H1 (cell line): Measurements from ENCODE around the gene ZNF839. TPM values are rescaled to one million over a fixed set of nuclear protein-coding genes. Genes with fewer than 3 reads are reported as not detected.

ENCODE experiments used
- CTCF ChIA-PET: fragments of 300-600 bp; sonication (Branson Sonifier 250); formaldehyde crosslinking; loops from one replicate; lab custom pipeline; 2021; ENCODE audit not compliant: partially characterized antibody; lab: Charles Lee
- POLR2A ChIA-PET: fragments of 300-600 bp; sonication (Branson Sonifier 250); formaldehyde crosslinking; loops from one replicate; lab custom pipeline; 2021; ENCODE audit warnings: inconsistent platforms; ENCODE audit not compliant: partially characterized antibody; lab: Charles Lee
- DNase-seq, 2 experiments: peaks; one replicate each; pipeline versions ENCODE4 v3.0.0 to v3.0.0-alpha.2; 2010 to 2022; ENCODE audit warnings: low spot score in 2 of 2, low read depth in 1 of 2, mixed read lengths in 1 of 2
- FAIRE-seq: peaks from 2 replicates; lab custom pipeline; 2011; peaks lifted over from hg19 to GRCh38; lab: Jason Lieb, UNC
- H2AFZ ChIP-seq: 2 replicates; pipeline ENCODE4 v1.8.1; 2012; ENCODE audit warnings: low read length, inconsistent platforms
- H2AK5ac ChIP-seq: 2 replicates; pipeline ENCODE4 v1.6.1; 2013; ENCODE audit warnings: low read depth, low read length
- H2BK120ac ChIP-seq: replicated peaks from 2 replicates; pipeline ENCODE3; 2013; ENCODE audit warnings: low read depth, low read length, inconsistent platforms
- H2BK12ac ChIP-seq: 2 replicates; pipeline ENCODE4 v1.6.1; 2013; ENCODE audit warnings: low read depth, low read length
- H2BK15ac ChIP-seq: 2 replicates; pipeline ENCODE4 v1.6.1; 2013; ENCODE audit warnings: low read length
- H2BK20ac ChIP-seq: 2 replicates; pipeline ENCODE4 v1.6.1; 2013; ENCODE audit warnings: low read length
- H2BK5ac ChIP-seq: 2 replicates; pipeline ENCODE4 v1.6.1; 2013; ENCODE audit warnings: low read depth, low read length
- H3K14ac ChIP-seq: 2 replicates; pipeline ENCODE4 v1.6.1; 2013; ENCODE audit warnings: inconsistent platforms; ENCODE audit not compliant: insufficient read length
- H3K18ac ChIP-seq: 2 replicates; pipeline ENCODE4 v1.6.1; 2013; ENCODE audit warnings: low read length; ENCODE audit errors: extremely low read depth
- H3K23ac ChIP-seq: 2 replicates; pipeline ENCODE4 v1.6.1; 2013; ENCODE audit warnings: inconsistent platforms; ENCODE audit not compliant: insufficient read length
- H3K23me2 ChIP-seq: 2 replicates; pipeline ENCODE4 v1.6.1; 2013; ENCODE audit warnings: low read depth, low read length
- H3K27ac ChIP-seq: 2 replicates; pipeline ENCODE4 v1.6.1; 2011; ENCODE audit warnings: low read depth, low read length, inconsistent platforms
- H3K27me3 ChIP-seq, 4 experiments: replicated peaks in 1 of 4; 1 replicate in 1 of 4; 2 replicates in 3 of 4; pipeline versions ENCODE4 v1.6.1 to v1.8.1; 2011 to 2013; ENCODE audit warnings: low read length in 3 of 4, mild to moderate bottlenecking in 3 of 4, inconsistent platforms in 2 of 4, mixed read lengths in 2 of 4, moderate library complexity in 1 of 4; ENCODE audit not compliant: control insufficient read depth in 3 of 4, insufficient read depth in 3 of 4; ENCODE audit errors: extremely low read depth in 1 of 4
- H3K36me3 ChIP-seq, 4 experiments: 2 replicates each; pipeline versions ENCODE4 v1.6.1 to v1.8.1; 2011 to 2013; ENCODE audit warnings: mild to moderate bottlenecking in 4 of 4, low read length in 3 of 4, moderate library complexity in 2 of 4, control low read depth in 1 of 4, inconsistent platforms in 1 of 4; ENCODE audit not compliant: insufficient read depth in 4 of 4, control insufficient read depth in 2 of 4
- H3K4ac ChIP-seq: replicated peaks from 2 replicates; pipeline ENCODE3; 2013; ENCODE audit warnings: low read length, low read depth, mixed read lengths, inconsistent platforms; ENCODE audit not compliant: insufficient read length
- H3K4me1 ChIP-seq, 4 experiments: replicated peaks in 1 of 4; 1 replicate in 1 of 4; 2 replicates in 3 of 4; pipeline versions ENCODE4 v1.6.1 to v1.8.1; 2011 to 2013; ENCODE audit warnings: low read length in 3 of 4, inconsistent platforms in 2 of 4, mixed read lengths in 1 of 4; ENCODE audit not compliant: insufficient read depth in 4 of 4, control insufficient read depth in 3 of 4
- H3K4me2 ChIP-seq, 2 experiments: 2 replicates each; pipeline versions ENCODE4 v1.6.1 to v1.8.1; 2011 to 2013; ENCODE audit warnings: low read depth in 2 of 2, low read length in 2 of 2, control low read depth in 1 of 2, inconsistent platforms in 1 of 2, mild to moderate bottlenecking in 1 of 2; ENCODE audit not compliant: insufficient read depth in 1 of 2
- H3K4me3 ChIP-seq, 4 experiments: fragments of 200-600, 300-600 bp in 1 of 4; sonication (generic), shearing (Covaris generic), sonication (Bioruptor Twin) in 1 of 4; 2 replicates each; pipeline versions ENCODE4 v1.5.1 to v1.8.1; 2011 to 2016; ENCODE audit warnings: low read length in 4 of 4, low read depth in 3 of 4, control low read depth in 2 of 4, inconsistent platforms in 2 of 4, mild to moderate bottlenecking in 2 of 4, mixed read lengths in 1 of 4, moderate library complexity in 1 of 4; ENCODE audit not compliant: insufficient read depth in 2 of 4; ENCODE audit errors: extremely low read depth in 1 of 4
- H3K56ac ChIP-seq: replicated peaks from 2 replicates; pipeline ENCODE3; 2013; ENCODE audit warnings: low read depth, mild to moderate bottlenecking, mixed read lengths, low read length, inconsistent platforms; ENCODE audit not compliant: insufficient read length
- H3K79me1 ChIP-seq: 2 replicates; pipeline ENCODE4 v1.6.1; 2013; ENCODE audit warnings: low read depth, low read length, control low read depth
- H3K79me2 ChIP-seq, 2 experiments: 2 replicates each; pipeline versions ENCODE4 v1.6.1 to v1.8.1; 2012 to 2013; ENCODE audit warnings: low read length in 2 of 2, mild to moderate bottlenecking in 2 of 2, inconsistent platforms in 1 of 2; ENCODE audit not compliant: insufficient read depth in 2 of 2, control insufficient read depth in 1 of 2
- H3K9ac ChIP-seq, 4 experiments: replicated peaks in 1 of 4; 1 replicate in 1 of 4; 2 replicates in 3 of 4; pipeline versions ENCODE4 v1.6.1 to v1.8.1; 2011 to 2013; ENCODE audit warnings: low read depth in 3 of 4, low read length in 3 of 4, control low read depth in 2 of 4, mild to moderate bottlenecking in 2 of 4, moderate library complexity in 2 of 4, inconsistent platforms in 1 of 4; ENCODE audit errors: extremely low read depth in 1 of 4
- H3K9me3 ChIP-seq, 2 experiments: 2 replicates each; pipeline versions ENCODE4 v1.6.1 to v1.8.1; 2012 to 2013; ENCODE audit warnings: mild to moderate bottlenecking in 2 of 2, moderate library complexity in 2 of 2, control low read depth in 1 of 2, inconsistent platforms in 1 of 2, low read depth in 1 of 2, low read length in 1 of 2, mixed read lengths in 1 of 2; ENCODE audit not compliant: insufficient read depth in 2 of 2
- H4K20me1 ChIP-seq, 2 experiments: replicated peaks in 1 of 2; 2 replicates each; pipeline versions ENCODE3 to v1.8.1; 2011 to 2013; ENCODE audit warnings: inconsistent platforms in 2 of 2, low read length in 2 of 2, mild to moderate bottlenecking in 1 of 2; ENCODE audit not compliant: insufficient read depth in 2 of 2, control insufficient read depth in 1 of 2
- H4K5ac ChIP-seq: 2 replicates; pipeline ENCODE4 v1.6.1; 2013; ENCODE audit warnings: low read length, low read depth, mixed read lengths, inconsistent platforms; ENCODE audit not compliant: insufficient read length
- H4K8ac ChIP-seq: 2 replicates; pipeline ENCODE4 v1.8.0; 2013; ENCODE audit warnings: mild to moderate bottlenecking, moderate library complexity, low read length, inconsistent platforms; ENCODE audit not compliant: insufficient read depth; ENCODE audit errors: extremely low read depth
- H4K91ac ChIP-seq: replicated peaks from 2 replicates; pipeline ENCODE3; 2013; ENCODE audit warnings: low read length, mixed read lengths, inconsistent platforms; ENCODE audit not compliant: insufficient read length
- ASH2L ChIP-seq: fragments of 200-600, 300-600 bp; sonication (generic); IDR thresholded peaks from one replicate; pipeline ENCODE4 v1.7.1; 2017; ENCODE audit warnings: low read length
- CBX5 ChIP-seq: fragments of 300-800, 300-1000 bp; sonication (generic); IDR thresholded peaks from 2 replicates; pipeline ENCODE4 v1.7.1; 2016; ENCODE audit warnings: antibody characterized with exemption, low read length, low read depth
- GABPA ChIP-seq: IDR thresholded peaks from 2 replicates; pipeline ENCODE4 v1.6.1; 2011; ENCODE audit warnings: mild to moderate bottlenecking, low read length, moderate library complexity, borderline replicate concordance; ENCODE audit not compliant: insufficient read depth
- HDAC6 ChIP-seq: IDR thresholded peaks from one replicate; pipeline ENCODE4 v1.7.1; 2012; ENCODE audit warnings: low read depth, mild to moderate bottlenecking, inconsistent platforms, low read length, moderate library complexity
- NANOG ChIP-seq: IDR thresholded peaks from 2 replicates; pipeline ENCODE4 v1.6.1; 2011; ENCODE audit warnings: low read length, low read depth, mild to moderate bottlenecking, inconsistent platforms; ENCODE audit not compliant: insufficient read depth, poor library complexity, severe bottlenecking
- PHF8 ChIP-seq: fragments of 200-600 bp; sonication (generic); conservative IDR thresholded peaks from 2 replicates; pipeline ENCODE4 v1.7.1; 2012; ENCODE audit warnings: low read depth, mild to moderate bottlenecking, inconsistent platforms, low read length, moderate library complexity
- POU5F1 ChIP-seq: IDR thresholded peaks from 2 replicates; pipeline ENCODE4 v1.6.1; 2011; ENCODE audit warnings: low read depth, mild to moderate bottlenecking, low read length, moderate library complexity
- RNF2 ChIP-seq: fragments of 200-900, 300-1000 bp; sonication (generic); IDR thresholded peaks from 2 replicates; pipeline ENCODE4 v1.7.1; 2016; ENCODE audit warnings: borderline replicate concordance, low read depth, mild to moderate bottlenecking, antibody characterized with exemption, low read length; ENCODE audit not compliant: poor library complexity, severe bottlenecking; ENCODE audit errors: missing control alignments
- RXRA ChIP-seq: IDR thresholded peaks from 2 replicates; pipeline ENCODE4 v1.6.1; 2011; ENCODE audit warnings: low read depth, mild to moderate bottlenecking, low read length, moderate library complexity; ENCODE audit not compliant: insufficient read depth
- SIN3A ChIP-seq, 2 experiments: IDR thresholded peaks in 1 of 2; conservative IDR thresholded peaks in 1 of 2; 2 replicates each; pipeline ENCODE4 v1.6.1; 2011 to 2012; ENCODE audit warnings: low read length in 2 of 2, improper control_type of control experiment in 1 of 2, low read depth in 1 of 2, mild to moderate bottlenecking in 1 of 2
- SRF ChIP-seq: IDR thresholded peaks from 2 replicates; pipeline ENCODE4 v1.6.1; 2011; ENCODE audit warnings: mild to moderate bottlenecking, low read depth, low read length, moderate library complexity
- TBP ChIP-seq: IDR thresholded peaks from 2 replicates; pipeline ENCODE4 v1.6.1; 2011; ENCODE audit warnings: low read depth, low read length, improper control_type of control experiment
- TEAD4 ChIP-seq: IDR thresholded peaks from 2 replicates; pipeline ENCODE4 v1.6.1; 2012; ENCODE audit warnings: low read depth, low read length, inconsistent platforms, mixed read lengths
- WGBS, 2 experiments: shearing (Covaris generic) in 1 of 2; methylation state at CpG; one replicate each; pipeline versions ENCODE4 v1.1.6 to v1.1.7; 2013 to 2015; ENCODE audit warnings: low lambda C conversion rate in 2 of 2, mixed read lengths in 2 of 2, inconsistent platforms in 1 of 2, low coverage in 1 of 2, missing lambda C conversion rate in 1 of 2; ENCODE audit not compliant: insufficient replicate concordance in 2 of 2, insufficient coverage in 1 of 2, insufficient read length in 1 of 2; ENCODE audit errors: extremely low coverage in 1 of 2, missing lambda C conversion rate in 1 of 2; 5-methylcytosine and 5-hydroxymethylcytosine counted together
- polyA plus RNA-seq, 7 experiments: library from polyadenylated mRNA; depleted of rRNA in 3 of 7; stranded (reverse) in 5 of 7; unstranded in 2 of 7; fragments of >200 nt in 5 of 7; fragments of 200-250 nt in 2 of 7; gene quantifications; 1 replicate in 5 of 7; 2 replicates in 1 of 7; 4 replicates in 1 of 7; pipeline versions ENCODE4 v1.2.1 to v1.2.3, GENCODE V29; 2011 to 2013; ENCODE audit warnings: missing spikeins in 2 of 7, mixed read lengths in 2 of 7
- total RNA-seq: library from RNA; stranded (reverse); fragmentation: NEBNext Ultra II Directional; extraction: Animal tissue kit (Norgen Biotek cat#: 25700); gene quantifications from 2 replicates; pipeline ENCODE4 v1.2.1, GENCODE V29; 2021

ZNF839 gene
- total and polyA plus RNA-seq, 2 of the 8 experiments (the other 6 are each of a cell fraction or from before 2014, with no cell fraction given): 8.1 to 9.4 TPM

GRCh38 chr14:102348376-102348775 lies 28.8 kb downstream of the ZNF839 start:
- CTCF ChIA-PET: interaction anchor here (1.0 kb wide), 1 partner anchor 10 kb away, joined by 4 read pairs; no protein-coding TSS in a partner anchor
- Histone ChIP-seq H3K4me2 (no peak overlapping the region), H2AFZ (no peak overlapping the region), H3K14ac (no peak overlapping the region), H3K9ac (no peak overlapping the region), H2BK120ac (no peak overlapping the region), H3K23me2 (no peaks in the 10 kb centered on the region), H3K23ac (no peak overlapping the region), H3K36me3 (peaks cover 3 to 27% (median 13%) of the 10 kb centered on the region in 4 experiments; a peak in 6 of 8 replicates), H2BK12ac (no peak overlapping the region), H3K27ac (no peak overlapping the region), H4K8ac (no peak overlapping the region), H3K79me1 (no peaks in the 10 kb centered on the region), H3K27me3 (no peaks in the 10 kb centered on the region), H2BK15ac (no peak overlapping the region), H3K4ac (no peak overlapping the region), H3K79me2 (no peaks in the 10 kb centered on the region), H3K56ac (no peak overlapping the region), H4K91ac (no peak overlapping the region), H3K4me3 (no peak overlapping the region), H2BK20ac (no peak overlapping the region), H3K9me3 (no peaks in the 10 kb centered on the region), H2AK5ac (no peak overlapping the region), H3K18ac (no peak overlapping the region), H3K4me1 (no peaks in the 10 kb centered on the region), H2BK5ac (no peak overlapping the region), H4K5ac (no peak overlapping the region), H4K20me1 (no peaks in the 10 kb centered on the region)
- POLR2A ChIA-PET: interaction anchor here (0.7 kb wide), 1 partner anchor 263 kb away, joined by 3 read pairs; no protein-coding TSS in a partner anchor
- no peak for FAIRE-seq
- TF ChIP-seq NANOG: no peak
- TF ChIP-seq PHF8: no peak
- no peak for TF ChIP-seq RNF2
- no peak for TF ChIP-seq TEAD4
- no peak for TF ChIP-seq SIN3A (conservative IDR thresholded peaks at IDR 0.05 in 1 of 2, IDR thresholded peaks at IDR 0.05 in 1 of 2; ENCODE audit: low read depth in 1 of 2, low read length in 2 of 2)
- TF ChIP-seq TBP: no peak
- TF ChIP-seq GABPA: no peak
- no peak for TF ChIP-seq HDAC6
- TF ChIP-seq ASH2L: no peak
- TF ChIP-seq POU5F1: no peak
- no peak for TF ChIP-seq SRF
- TF ChIP-seq RXRA: no peak
- TF ChIP-seq CBX5: no peak
- no peak for DNase-seq
- 91% methylated on average over 16 of the region's 16 CpGs; no CpG with 5 or more reads in 1 of the 2 experiments for WGBS, 2 experiments
